ENCODE measurements around the gene AGMO.

DNA sequence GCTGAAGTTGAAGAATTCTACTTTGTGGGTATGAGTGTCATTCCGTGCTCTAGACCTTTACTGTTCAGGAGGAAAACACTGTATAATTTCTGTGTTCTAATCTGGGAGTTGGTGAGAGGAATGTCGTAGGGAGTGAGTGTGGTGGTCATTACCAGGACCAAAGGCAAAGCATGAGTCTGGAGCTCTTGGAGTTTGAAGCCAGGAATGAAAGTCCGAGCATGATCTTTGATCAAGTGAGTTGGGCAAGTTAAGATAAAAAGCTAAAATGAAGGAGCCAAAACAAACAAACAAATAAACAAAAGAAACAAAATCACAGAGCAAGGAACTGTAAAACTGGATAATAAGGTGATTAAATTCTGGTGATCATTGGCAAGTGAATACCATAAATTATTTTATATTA lies 161.4 kb downstream of the AGMO start:
- TF ChIP-seq, protein P1, sequence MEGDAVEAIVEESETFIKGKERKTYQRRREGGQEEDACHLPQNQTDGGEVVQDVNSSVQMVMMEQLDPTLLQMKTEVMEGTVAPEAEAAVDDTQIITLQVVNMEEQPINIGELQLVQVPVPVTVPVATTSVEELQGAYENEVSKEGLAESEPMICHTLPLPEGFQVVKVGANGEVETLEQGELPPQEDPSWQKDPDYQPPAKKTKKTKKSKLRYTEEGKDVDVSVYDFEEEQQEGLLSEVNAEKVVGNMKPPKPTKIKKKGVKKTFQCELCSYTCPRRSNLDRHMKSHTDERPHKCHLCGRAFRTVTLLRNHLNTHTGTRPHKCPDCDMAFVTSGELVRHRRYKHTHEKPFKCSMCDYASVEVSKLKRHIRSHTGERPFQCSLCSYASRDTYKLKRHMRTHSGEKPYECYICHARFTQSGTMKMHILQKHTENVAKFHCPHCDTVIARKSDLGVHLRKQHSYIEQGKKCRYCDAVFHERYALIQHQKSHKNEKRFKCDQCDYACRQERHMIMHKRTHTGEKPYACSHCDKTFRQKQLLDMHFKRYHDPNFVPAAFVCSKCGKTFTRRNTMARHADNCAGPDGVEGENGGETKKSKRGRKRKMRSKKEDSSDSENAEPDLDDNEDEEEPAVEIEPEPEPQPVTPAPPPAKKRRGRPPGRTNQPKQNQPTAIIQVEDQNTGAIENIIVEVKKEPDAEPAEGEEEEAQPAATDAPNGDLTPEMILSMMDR (IDR thresholded peaks at IDR 0.05), result no peak
- no peak for TF ChIP-seq POLR2AphosphoS5 (IDR thresholded peaks at IDR 0.05; ENCODE audit: insufficient read depth in 1 of 2, low read depth in 1 of 2)
- no peak for TF ChIP-seq POLR2A (IDR thresholded peaks at IDR 0.05)
